Spinal cord (tissue), 10 donors: Measurements from ENCODE around the gene ERBB4. TPM values are rescaled to one million over a fixed set of nuclear protein-coding genes. Genes with fewer than 3 reads are reported as not detected.

Source experiments
- DNase-seq, 6 donors: peaks; one replicate each; pipeline versions ENCODE4 v3.0.0 to v3.0.0-alpha.2; 2013 to 2015; ENCODE audit warnings: low spot score in 6 of 6, low read depth in 4 of 6
- H3K27ac ChIP-seq: one replicate; pipeline ENCODE4 v1.5.1; 2013; ENCODE audit warnings: low read depth, low read length, control low read depth
- H3K27me3 ChIP-seq: one replicate; pipeline ENCODE4 v1.6.1; 2013; ENCODE audit warnings: low read length; ENCODE audit not compliant: control insufficient read depth, insufficient read depth
- H3K36me3 ChIP-seq: one replicate; pipeline ENCODE4 v1.6.1; 2013; ENCODE audit warnings: low read length; ENCODE audit not compliant: control insufficient read depth, insufficient read depth
- H3K4me1 ChIP-seq: one replicate; pipeline ENCODE4 v1.6.1; 2013; ENCODE audit warnings: low read length; ENCODE audit not compliant: control insufficient read depth, insufficient read depth
- H3K4me3 ChIP-seq: one replicate; pipeline ENCODE4 v1.5.1; 2013; ENCODE audit warnings: low read depth, low read length, control low read depth
- H3K9me3 ChIP-seq: one replicate; pipeline ENCODE4 v1.6.1; 2013; ENCODE audit warnings: low read length; ENCODE audit not compliant: control insufficient read depth, insufficient read depth
- WGBS: methylation state at CpG from one replicate; pipeline ENCODE4 v1.1.5; 2013; ENCODE audit warnings: missing lambda C conversion rate; ENCODE audit not compliant: insufficient coverage; 5-methylcytosine and 5-hydroxymethylcytosine counted together
- polyA plus RNA-seq, 2 donors: library from polyadenylated mRNA; unstranded; fragments of 120-200 nt; gene quantifications; one replicate each; pipeline ENCODE4 v1.2.1, GENCODE V29; 2013; ENCODE audit not compliant: insufficient read length in 2 of 2
- total RNA-seq, 2 donors: library from RNA; depleted of rRNA in 1 of 2; stranded (reverse); fragments of 120-200 nt in 1 of 2; fragments of >200 nt in 1 of 2; gene quantifications; one replicate each; pipeline versions ENCODE4 v1.2.3 to v1.2.4, GENCODE V29; 2013 to 2014
- donor health status: healthy.

ERBB4 gene
- total and polyA plus RNA-seq, 4 donors: 14.4 to 41.7 (median 20.8) TPM

GRCh38 chr2:211503198-211503597 is 1035.4 kb downstream of the ERBB4 start:
- Histone ChIP-seq H3K9me3 (peaks cover 3% of the 10 kb centered on the region), H3K4me3 (no peak overlapping the region), H3K27me3 (no peaks in the 10 kb centered on the region), H3K4me1 (no peaks in the 10 kb centered on the region), H3K27ac (no peak overlapping the region), H3K36me3 (no peaks in the 10 kb centered on the region)
- no peak for DNase-seq
- 100% methylated on average over 3 of the region's 4 CpGs for WGBS

DNA sequence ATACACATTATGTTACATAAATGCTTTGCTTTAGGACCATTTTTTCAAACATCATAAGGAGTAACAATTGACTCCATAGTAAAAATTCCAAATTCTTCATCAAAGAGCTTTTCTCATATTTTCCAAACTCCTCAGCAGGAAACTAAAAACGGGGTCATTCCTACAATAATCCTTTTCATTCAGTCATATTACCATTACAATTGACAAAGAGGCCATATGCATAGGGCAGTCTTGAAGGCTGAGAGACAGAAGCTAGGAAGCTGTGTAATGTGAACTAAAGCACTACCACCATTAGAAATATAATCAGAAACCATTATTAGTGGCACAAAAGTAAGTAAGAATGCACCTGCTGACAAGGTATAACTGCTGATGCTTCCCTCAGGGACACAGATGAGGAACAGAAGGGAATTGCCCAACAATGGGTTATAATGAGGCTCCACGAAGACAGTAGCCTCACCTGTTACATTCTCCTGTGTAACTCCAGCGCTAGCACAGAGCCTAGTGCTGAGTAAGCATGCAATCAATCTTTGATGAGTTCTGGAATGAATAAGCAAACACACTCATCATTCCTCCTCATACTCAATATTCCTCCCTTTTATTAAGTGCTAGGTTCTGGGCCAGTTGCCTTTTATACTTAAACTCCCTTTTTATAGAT is 1039.9 kb downstream of the ERBB4 start:
- Histone ChIP-seq H3K4me1 (no peaks in the 10 kb centered on the region), H3K4me3 (no peak overlapping the region), H3K9me3 (no peaks in the 10 kb centered on the region), H3K27me3 (no peaks in the 10 kb centered on the region), H3K36me3 (no peaks in the 10 kb centered on the region), H3K27ac (no peak overlapping the region)
- no peak for DNase-seq
- 0% methylated on average over 1 of the region's 3 CpGs for WGBS

- H3K27ac ChIP-seq: no peak overlapping the region
- no CpG with 5 or more reads among the region's 3 CpGs for WGBS
Measured at GRCh38 chr2:211495339-211495738, 1043.3 kb downstream of the ERBB4 start.

GRCh38 chr2:211494536-211494935 is 1044.1 kb downstream of the ERBB4 start:
- Histone ChIP-seq H3K4me1 (no peaks in the 10 kb centered on the region), H3K4me3 (no peak overlapping the region), H3K27me3 (no peaks in the 10 kb centered on the region), H3K9me3 (no peaks in the 10 kb centered on the region), H3K27ac (no peak overlapping the region), H3K36me3 (no peaks in the 10 kb centered on the region)
- WGBS: 80% methylated on average over 1 of the region's 3 CpGs
- DNase-seq: no peak

More at GRCh38 chr2:211495339-211495738, 1043.3 kb downstream of the ERBB4 start:
- no peaks in the 10 kb centered on the region for H3K27me3 ChIP-seq
- H3K4me3 ChIP-seq: no peak overlapping the region
- no peaks in the 10 kb centered on the region for H3K9me3 ChIP-seq
- no peaks in the 10 kb centered on the region for H3K36me3 ChIP-seq
- no peaks in the 10 kb centered on the region for H3K4me1 ChIP-seq
- peak in 1 of 6 donors; percentile 68 for DNase-seq

DNA sequence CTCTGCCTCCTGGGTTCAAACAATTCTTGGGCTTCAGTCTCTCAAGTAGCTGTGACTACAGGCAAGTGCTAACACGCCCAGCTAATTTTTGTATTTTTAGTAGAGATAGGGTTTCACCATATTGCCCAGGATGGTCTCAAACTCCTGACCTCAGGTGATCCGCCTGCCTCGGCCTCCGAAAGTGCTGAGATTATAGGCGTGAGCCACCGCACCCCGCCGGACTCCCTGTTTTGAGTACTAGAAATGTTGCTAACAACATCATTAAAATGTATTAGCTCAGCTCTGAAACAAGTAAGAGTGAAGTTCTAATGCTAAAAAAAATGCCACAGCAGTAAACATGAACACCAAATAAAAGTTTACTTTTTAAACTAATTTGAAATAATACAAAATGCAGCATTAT is 1044.5 kb downstream of the ERBB4 start:
- no peaks in the 10 kb centered on the region for H3K4me1 ChIP-seq
- no peaks in the 10 kb centered on the region for H3K27me3 ChIP-seq
- WGBS: 0% methylated on average over 1 of the region's 8 CpGs
- H3K36me3 ChIP-seq: no peaks in the 10 kb centered on the region
- DNase-seq: no peak
- no peak overlapping the region for H3K27ac ChIP-seq
- no peaks in the 10 kb centered on the region for H3K9me3 ChIP-seq
- H3K4me3 ChIP-seq: no peak overlapping the region

- H3K27ac ChIP-seq: no peak overlapping the region
- no peaks in the 10 kb centered on the region for H3K27me3 ChIP-seq
- DNase-seq: peak in 4 of 6 donors; percentile 3 to 87 (median 18)
- H3K9me3 ChIP-seq: no peaks in the 10 kb centered on the region
- H3K36me3 ChIP-seq: no peaks in the 10 kb centered on the region
- WGBS: 33% methylated on average over 1 of the region's 2 CpGs
- no peak overlapping the region for H3K4me3 ChIP-seq
- no peaks in the 10 kb centered on the region for H3K4me1 ChIP-seq
Measured at GRCh38 chr2:211487733-211488132, 1050.9 kb downstream of the ERBB4 start.

GRCh38 chr2:211479536-211480150 is 1059.0 kb downstream of the ERBB4 start:
- DNase-seq: peak in 1 of 6 donors; percentile 57

GRCh38 chr2:211477537-211478275 is 1060.9 kb downstream of the ERBB4 start:
- Histone ChIP-seq H3K4me3 (no peak overlapping the region), H3K27ac (no peak overlapping the region), H3K27me3 (no peaks in the 10 kb centered on the region), H3K36me3 (no peaks in the 10 kb centered on the region), H3K9me3 (no peaks in the 10 kb centered on the region), H3K4me1 (no peaks in the 10 kb centered on the region)
- WGBS: no CpG with 5 or more reads among the region's 2 CpGs
- DNase-seq: no peak

More at GRCh38 chr2:211479536-211480150, 1059.0 kb downstream of the ERBB4 start:
- H3K27ac ChIP-seq: no peak overlapping the region
- H3K9me3 ChIP-seq: no peaks in the 10 kb centered on the region
- H3K4me1 ChIP-seq: no peaks in the 10 kb centered on the region
- 60% methylated on average over 1 of the region's 3 CpGs for WGBS
- H3K36me3 ChIP-seq: no peaks in the 10 kb centered on the region
- no peaks in the 10 kb centered on the region for H3K27me3 ChIP-seq
- H3K4me3 ChIP-seq: no peak overlapping the region

DNA sequence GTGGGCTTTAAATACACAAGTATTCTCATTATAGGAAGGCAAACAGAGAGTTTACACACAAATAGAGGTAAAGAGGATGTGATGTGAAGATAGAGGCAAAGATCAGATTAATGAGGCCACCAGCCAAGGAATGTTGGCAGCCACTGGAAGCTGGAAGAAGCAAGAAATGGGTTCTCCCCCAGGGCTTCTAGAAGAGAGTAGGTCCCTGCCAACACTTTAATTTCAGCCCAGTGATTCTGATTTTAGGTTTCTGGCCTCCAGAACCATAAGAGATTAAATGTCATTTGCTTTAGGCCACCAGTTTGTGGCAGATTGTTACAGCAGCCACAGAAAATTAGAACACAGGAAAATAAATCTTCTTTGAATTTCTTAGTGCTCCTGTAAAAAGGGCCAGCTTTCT is 1065.5 kb downstream of the ERBB4 start:
- H3K27ac ChIP-seq: no peak overlapping the region
- H3K36me3 ChIP-seq: no peaks in the 10 kb centered on the region
- H3K4me3 ChIP-seq: no peak overlapping the region
- H3K9me3 ChIP-seq: no peaks in the 10 kb centered on the region
- DNase-seq: no peak
- peaks cover 4% of the 10 kb centered on the region for H3K4me1 ChIP-seq
- H3K27me3 ChIP-seq: no peaks in the 10 kb centered on the region
